CD4-positive, alpha-beta T cell treated with Interleukin-15 for 4 hours (primary cell): Measurements from ENCODE around the gene SNN.

Source experiments
- DNase-seq: peaks from one replicate; pipeline ENCODE4 v3.0.0-alpha.2; 2020; ENCODE audit warnings: low spot score

The SNN gene

DNA sequence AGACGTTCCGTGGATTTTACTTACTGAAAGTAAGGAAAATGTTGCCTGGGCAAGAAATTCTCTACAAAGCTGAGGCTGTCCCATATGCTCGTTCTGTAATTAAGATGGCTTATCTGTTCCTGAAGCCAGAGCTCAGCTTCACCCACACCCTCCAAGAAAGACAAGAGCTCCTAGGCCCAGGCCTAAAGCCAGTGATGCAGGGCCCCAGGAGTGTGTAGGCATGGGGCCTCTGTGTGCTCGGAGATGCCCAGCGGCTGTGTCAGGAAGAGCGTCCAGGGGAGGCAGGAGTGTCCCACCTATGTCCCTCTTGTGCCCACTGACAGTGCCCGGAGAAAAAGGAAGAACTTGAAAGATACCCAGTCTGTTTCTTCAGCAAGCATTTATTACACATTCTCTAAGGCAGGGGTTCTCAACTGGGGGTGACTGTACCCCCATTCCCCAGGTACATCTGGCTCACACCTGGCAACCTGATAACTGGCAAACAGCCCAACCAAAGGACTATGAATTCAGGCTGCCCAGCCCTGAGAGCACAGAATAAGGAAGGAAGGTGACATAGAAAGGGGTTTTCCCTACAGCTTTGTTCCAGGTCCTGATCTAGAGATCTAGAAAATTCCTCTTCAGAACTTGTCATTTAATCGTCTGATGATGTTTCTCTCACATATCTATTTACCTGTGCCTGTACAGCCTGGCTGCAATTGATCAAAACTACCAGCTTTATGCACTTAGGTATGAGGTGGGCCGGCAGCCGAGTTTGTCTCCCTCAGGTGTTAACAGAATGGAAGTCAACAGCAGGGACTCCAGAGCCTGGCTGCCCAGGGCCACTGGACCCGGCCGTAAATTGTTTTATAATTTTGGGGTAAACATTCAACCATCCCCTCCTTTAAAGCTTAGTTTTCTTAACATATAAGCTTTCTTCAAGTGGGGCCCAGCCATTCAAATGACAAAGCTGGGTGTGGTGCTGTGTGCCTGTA lies 12.0 kb downstream of the SNN start:
- DNase-seq, result no peak

DNA sequence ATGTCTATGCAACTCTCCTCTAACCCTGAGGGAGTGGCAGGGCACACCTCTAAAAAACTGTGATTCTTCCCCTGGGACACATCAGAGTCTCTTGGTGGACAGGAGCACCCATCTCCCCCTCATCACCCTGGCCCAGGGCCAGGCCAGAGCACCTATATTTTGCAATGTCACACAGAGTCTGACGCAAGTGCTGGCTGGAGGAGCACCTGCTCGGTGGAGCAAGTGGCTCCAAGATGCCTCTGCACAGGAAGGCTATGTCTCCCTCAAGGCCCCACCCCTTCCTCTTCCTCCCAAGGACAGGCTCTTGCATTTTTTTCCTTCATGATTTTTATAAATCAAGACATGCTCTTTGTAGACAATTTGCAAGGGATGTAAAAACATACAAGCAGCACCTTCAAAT lies 13.3 kb downstream of the SNN start:
- DNase-seq, result no peak

- no peak for DNase-seq
Observed at GRCh38 chr16:11681976-11682654, 13.9 kb downstream of the SNN start.

DNA sequence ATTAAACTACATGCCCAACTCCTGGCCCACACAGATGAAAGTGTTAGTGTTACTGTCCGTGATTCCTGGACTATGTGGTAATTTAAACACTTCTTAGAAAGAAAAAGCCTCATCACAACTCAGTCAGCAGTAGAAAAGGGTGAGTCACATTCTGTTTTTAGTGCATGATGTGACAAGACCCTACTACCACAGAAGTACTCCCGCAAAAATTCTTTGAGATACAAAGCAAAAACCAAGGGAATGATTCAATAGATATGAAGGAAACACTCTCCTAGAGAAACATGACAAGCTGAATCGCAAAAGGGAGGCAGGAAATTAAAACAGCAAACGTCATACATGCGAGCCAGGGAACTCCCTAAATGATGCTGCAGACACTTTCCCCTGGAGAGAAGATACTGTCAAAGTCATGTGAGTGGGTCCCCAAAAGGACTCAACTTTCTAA lies 14.4 kb downstream of the SNN start:
- DNase-seq, result no peak

DNA sequence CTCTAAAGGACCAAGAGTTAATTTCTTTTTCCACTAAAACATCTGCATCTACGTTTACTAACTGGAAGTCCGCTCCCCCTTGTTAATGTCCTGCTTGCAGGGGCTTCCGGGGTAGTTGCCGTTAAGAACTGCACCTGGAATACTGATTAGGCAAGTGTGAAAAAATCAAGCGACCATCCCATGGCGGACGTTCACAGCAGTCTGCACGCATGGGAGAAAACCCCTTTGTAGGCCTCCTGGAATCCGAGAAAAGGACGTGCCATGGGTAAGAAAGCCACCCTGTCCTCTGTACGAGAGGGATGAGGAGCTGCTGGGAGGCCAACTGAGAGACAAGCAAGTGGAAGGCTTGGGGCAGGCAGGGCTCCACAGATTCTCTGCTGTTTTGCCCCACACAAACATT lies 14.9 kb downstream of the SNN start:
- DNase-seq, result no peak

DNA sequence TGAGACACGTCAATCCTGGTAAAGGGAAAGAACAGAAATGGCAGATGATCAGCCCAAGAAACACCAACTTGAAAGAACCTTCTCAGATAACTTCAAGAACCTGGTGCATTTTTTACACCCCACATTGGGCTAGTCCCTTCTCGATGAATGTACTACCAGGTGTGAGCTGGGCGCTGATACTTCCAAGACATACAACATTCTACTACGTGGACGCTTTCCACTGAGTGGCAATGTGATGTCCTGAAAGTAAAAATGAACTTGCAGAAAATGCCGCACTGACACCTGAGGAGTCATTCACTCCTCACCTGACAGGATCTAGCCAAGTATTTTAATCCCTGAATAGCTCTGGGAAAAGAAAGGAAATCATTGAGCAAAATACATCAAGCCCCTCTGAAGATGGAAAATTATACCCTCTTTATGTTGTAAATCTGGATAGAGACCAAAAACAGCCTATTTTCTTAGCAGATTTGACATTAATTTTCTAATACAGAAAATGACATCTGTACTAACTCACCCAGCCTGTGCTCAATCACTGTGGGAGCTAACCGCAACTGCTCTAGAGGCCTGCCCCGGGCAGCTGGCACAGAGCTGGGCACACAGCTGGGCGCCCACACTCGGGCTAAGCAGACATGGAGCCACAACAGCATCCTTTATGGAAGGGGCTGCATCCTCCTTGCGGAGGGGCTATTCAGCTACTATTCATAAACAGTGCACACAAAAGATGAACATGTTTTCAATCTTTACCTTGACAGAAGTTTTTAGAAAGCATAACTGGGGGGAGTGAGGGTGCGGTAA lies 16.2 kb downstream of the SNN start:
- no peak for DNase-seq

DNA sequence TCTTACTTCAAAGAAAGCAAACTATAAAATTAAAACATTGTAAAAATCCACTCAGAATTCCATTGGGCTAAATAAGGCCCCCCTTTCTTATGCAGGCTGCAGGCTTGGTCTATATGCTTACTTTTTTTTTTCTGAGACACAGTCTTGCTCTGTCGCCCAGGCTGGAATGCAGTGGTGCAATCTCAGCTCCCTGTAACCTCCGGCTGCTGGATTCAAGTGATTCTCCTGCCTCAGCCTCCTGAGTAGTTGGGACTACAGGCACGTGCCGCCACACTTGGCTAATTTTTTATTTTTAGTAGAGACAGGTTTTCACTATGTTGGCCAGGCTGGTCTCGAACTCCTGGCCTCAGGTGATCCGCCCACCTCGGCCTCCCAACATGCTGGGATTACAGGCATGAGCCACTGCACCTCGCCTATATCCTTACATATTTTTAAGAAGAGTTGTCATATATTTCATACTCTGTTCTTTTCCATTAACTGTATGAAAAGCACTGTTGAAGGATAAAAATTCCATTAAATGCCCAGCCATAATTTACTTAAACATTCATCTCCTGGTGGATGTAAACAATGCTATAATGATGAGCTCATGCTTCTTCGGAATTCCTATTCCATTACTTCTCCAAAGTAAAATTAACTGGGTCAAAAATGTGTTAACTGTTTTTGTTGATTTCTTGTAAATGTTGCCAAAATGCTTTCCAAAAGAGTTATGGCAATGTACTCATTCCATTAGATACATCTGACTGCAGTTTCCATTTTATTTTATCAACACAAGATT lies 17.8 kb downstream of the SNN start:
- DNase-seq, result no peak

- DNase-seq, result no peak
Observed at GRCh38 chr16:11686713-11687380, 18.6 kb downstream of the SNN start.

GRCh38 chr16:11687601-11688519 lies 19.6 kb downstream of the SNN start:
- no peak for DNase-seq

DNA sequence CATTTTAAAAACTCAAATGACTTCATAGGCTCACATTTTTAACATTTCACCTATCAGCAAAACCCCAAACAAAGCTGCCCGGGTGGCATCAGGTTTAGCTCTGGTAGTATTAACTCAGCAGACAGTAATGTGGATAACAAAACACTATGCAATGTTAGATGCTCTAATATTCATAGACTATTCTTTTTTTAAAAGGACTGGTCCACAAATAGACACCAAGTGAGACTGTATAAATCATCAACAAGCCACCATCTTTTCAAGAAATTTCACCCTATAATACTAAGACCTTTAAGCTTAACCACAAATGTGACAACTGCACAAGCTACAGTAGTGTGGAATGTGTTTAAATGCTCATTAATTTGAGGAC lies 20.2 kb downstream of the SNN start:
- no peak for DNase-seq

GRCh38 chr16:11689031-11689840 lies 21.0 kb downstream of the SNN start:
- DNase-seq, result no peak

DNA sequence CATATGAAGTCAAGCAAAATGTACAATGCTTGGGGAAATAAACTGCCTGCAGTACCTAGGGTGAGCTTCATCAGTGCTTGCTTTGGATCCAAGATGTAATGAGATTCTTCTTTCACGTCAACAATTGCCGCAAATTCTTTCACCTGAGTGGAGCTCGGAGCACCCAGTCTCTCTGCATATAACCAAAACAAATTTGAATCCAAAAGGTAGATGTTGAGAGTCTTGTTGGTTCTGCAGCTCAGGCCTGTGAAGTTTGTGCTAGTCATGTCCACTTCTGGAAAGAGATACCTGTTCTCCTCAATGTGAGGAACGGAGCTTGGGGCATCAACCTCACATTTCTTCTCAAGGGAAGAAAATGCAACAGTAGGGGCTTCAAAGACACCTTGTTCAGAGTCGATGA lies 23.0 kb downstream of the SNN start:
- DNase-seq, result no peak

GRCh38 chr16:11691771-11692170 lies 23.5 kb downstream of the SNN start:
- DNase-seq, result no peak

GRCh38 chr16:11692171-11692570 lies 23.9 kb downstream of the SNN start:
- DNase-seq, result no peak

DNA sequence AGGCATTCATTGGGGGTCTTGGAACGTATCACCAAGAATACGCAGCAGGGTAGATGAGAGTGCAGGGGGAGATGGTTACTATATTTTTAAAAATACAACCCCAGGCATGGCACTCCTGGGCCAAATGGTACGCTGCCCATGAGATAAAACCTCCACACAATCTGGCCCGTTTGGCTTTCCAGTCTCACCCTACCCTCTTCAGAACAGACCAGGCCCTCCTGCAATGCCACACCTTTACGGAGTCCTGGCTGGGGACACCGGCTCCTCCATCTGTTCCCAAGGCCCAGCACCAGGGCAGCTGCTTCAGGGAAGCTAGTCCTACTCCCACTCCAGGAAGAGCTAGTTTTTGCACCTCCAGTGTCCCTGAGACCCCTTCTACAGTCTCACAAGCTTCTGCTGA lies 24.4 kb downstream of the SNN start:
- no peak for DNase-seq

DNA sequence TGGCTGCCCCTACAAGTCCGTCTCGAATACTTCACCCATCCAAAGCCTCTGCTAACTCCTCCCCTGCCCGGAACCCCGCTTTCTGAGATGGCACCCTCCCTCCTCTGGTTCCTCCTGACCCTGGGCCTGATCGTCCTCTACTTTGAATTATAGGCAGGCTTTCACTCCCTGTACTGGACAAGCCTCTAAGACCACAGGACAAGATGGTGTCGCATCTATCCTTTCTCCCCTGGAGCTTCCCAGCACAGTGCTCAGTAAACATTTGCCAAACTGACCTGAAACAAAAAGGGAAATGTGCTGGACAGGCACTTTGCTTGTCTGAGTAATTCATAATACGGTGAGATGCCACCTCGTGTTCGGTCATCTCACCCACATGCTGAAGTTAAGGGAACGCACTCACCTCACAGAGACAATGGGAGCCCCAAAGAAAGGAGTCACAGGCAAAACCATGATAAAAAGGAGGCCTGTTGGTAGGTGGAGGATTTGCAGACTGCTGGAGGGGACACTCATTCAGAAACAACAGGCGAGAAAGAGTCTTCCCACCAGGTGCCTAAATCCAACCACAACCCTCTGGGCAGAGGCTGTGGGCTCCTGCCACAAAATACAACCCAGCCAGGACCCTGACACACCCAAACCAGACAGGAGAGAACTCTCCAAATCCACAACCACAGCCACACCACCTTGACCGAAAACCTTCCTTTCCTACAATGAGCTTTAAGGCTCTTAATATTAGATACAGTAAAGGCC lies 28.2 kb downstream of the SNN start:
- no peak for DNase-seq

DNA sequence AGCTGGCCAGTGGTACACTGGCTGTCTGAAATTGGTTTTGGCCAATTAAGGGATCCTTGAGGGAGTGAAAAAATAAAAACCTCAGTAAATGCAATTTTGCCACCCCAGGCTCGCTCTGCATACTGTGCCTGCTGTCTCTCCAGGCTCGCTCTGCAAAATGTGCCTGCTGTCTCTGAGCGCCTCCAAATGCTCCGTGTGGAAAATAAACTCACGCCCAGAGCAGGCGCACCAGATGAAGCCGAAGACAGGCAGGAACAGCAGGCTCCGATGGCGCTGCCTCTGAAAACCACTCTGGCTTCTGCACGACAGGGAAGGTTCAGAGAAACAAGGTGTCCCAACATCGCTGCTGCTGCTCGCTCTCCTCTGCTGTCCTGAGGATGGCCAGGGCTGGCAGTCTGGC lies 29.1 kb downstream of the SNN start:
- no peak for DNase-seq

- DNase-seq, result peak; percentile 47
Observed at GRCh38 chr16:11698271-11698689, 30.0 kb downstream of the SNN start.
